K562 (cell line): ENCODE measurements around the gene MT1E. TPM values are rescaled to one million over a fixed set of nuclear protein-coding genes. Genes with fewer than 3 reads are reported as not detected.
"Not testable (repeated sequence)": the region's sequence is repeated elsewhere in the genome, so short reads cannot be mapped to it uniquely, and the experiment has no call there.

Source experiments
- ATAC-seq: fragments of 200-7000 bp; cut with Tn5 transposase; 3 replicates; pipeline ENCODE4 v1.9.1; 2020; ENCODE audit warnings: moderate library complexity
- BruUV-seq: library from RNA; stranded (reverse); fragments of 400-500 nt; replicated peaks from 2 replicates; lab custom pipeline; 2021; lab: Mats Ljungman, UMichigan
- CTCF ChIA-PET: fragments of 300-600 bp; formaldehyde crosslinking; extraction: SDS; loops from one replicate; lab custom pipeline; 2021; ENCODE audit warnings: low intra/inter-chr PET ratio; lab: Yijun Ruan, JAX
- POLR2A ChIA-PET: fragments of 300-600, 350-650 bp; sonication (Branson Sonifier 250); formaldehyde crosslinking; extraction: SDS; loops from one replicate; lab custom pipeline; 2021; ENCODE audit warnings: antibody characterized with exemption, inconsistent platforms; lab: Yijun Ruan, JAX
- DNase-seq, 4 experiments: peaks; one replicate each; pipeline versions ENCODE4 v3.0.0 to v3.0.0-alpha.2; 2011 to 2018; ENCODE audit warnings: low spot score in 3 of 4, mixed read lengths in 3 of 4; ENCODE audit errors: extremely low read depth in 1 of 4
- FAIRE-seq: peaks from 2 replicates; lab custom pipeline; 2011; peaks lifted over from hg19 to GRCh38; lab: Jason Lieb, UNC
- H2AFZ ChIP-seq: 2 replicates; pipeline ENCODE4 v1.6.0; 2011; ENCODE audit warnings: low read depth, low read length, control low read depth, inconsistent platforms
- H3K27ac ChIP-seq: fragments of 200-600 bp; 3 replicates; pipeline ENCODE4 v1.8.0; 2011; ENCODE audit warnings: low read depth, mild to moderate bottlenecking, control low read depth, inconsistent platforms, low read length, moderate library complexity, mixed read lengths; ENCODE audit errors: extremely low read depth
- H3K27me3 ChIP-seq, 2 experiments: fragments of 300-600 bp in 1 of 2; 2 replicates in 1 of 2; 3 replicates in 1 of 2; pipeline versions ENCODE4 v1.6.0 to v1.8.0; 2011; ENCODE audit warnings: inconsistent platforms in 2 of 2, low read length in 2 of 2, mild to moderate bottlenecking in 1 of 2, mixed read lengths in 1 of 2, moderate library complexity in 1 of 2; ENCODE audit not compliant: control insufficient read depth in 2 of 2, insufficient read depth in 2 of 2
- H3K36me3 ChIP-seq: fragments of 300-600 bp; 3 replicates; pipeline ENCODE4 v1.8.0; 2011; ENCODE audit warnings: mild to moderate bottlenecking, low read length, inconsistent platforms; ENCODE audit not compliant: control insufficient read depth, insufficient read depth
- H3K4me1 ChIP-seq, 2 experiments: fragments of 200-600 bp in 1 of 2; replicated peaks in 1 of 2; 2 replicates in 1 of 2; 3 replicates in 1 of 2; pipeline versions ENCODE4 v1.5.1 to v1.8.0; 2011; ENCODE audit warnings: inconsistent platforms in 2 of 2, low read length in 2 of 2, mild to moderate bottlenecking in 1 of 2, mixed read lengths in 1 of 2, moderate library complexity in 1 of 2; ENCODE audit not compliant: control insufficient read depth in 2 of 2, insufficient read depth in 2 of 2
- H3K4me2 ChIP-seq: 2 replicates; pipeline ENCODE4 v1.6.1; 2011; ENCODE audit warnings: low read length, control low read depth, inconsistent platforms, mixed read lengths; ENCODE audit not compliant: insufficient read depth
- H3K4me3 ChIP-seq: fragments of 200-600 bp; sonication (generic), shearing (Covaris generic); 2 replicates; pipeline ENCODE4 v1.5.1; 2016; ENCODE audit warnings: control low read depth, inconsistent platforms
- H3K79me2 ChIP-seq: fragments of 200-600 bp; 3 replicates; pipeline ENCODE4 v1.8.0; 2011; ENCODE audit warnings: low read length, inconsistent platforms; ENCODE audit not compliant: control insufficient read depth, insufficient read depth
- H3K9ac ChIP-seq, 2 experiments: 2 replicates each; pipeline versions ENCODE4 v1.6.0 to v1.6.1; 2011; ENCODE audit warnings: low read depth in 2 of 2, low read length in 2 of 2, control low read depth in 1 of 2, inconsistent platforms in 1 of 2, mild to moderate bottlenecking in 1 of 2, mixed read lengths in 1 of 2; ENCODE audit not compliant: insufficient read depth in 1 of 2
- H3K9me1 ChIP-seq: one replicate; pipeline ENCODE4 v1.6.0; 2011; ENCODE audit warnings: inconsistent platforms, mild to moderate bottlenecking, low read length, moderate library complexity; ENCODE audit not compliant: control insufficient read depth, insufficient read depth
- H3K9me3 ChIP-seq: replicated peaks from 2 replicates; pipeline ENCODE4 v1.5.1; 2011; ENCODE audit warnings: low read depth, low read length, inconsistent platforms; ENCODE audit not compliant: control insufficient read depth, insufficient read depth
- H4K20me1 ChIP-seq: replicated peaks from 2 replicates; pipeline ENCODE4 v1.6.1; 2011; ENCODE audit warnings: low read length, inconsistent platforms, mixed read lengths; ENCODE audit not compliant: control insufficient read depth, insufficient read depth
- WGBS: fragments of 100-300 bp; shearing (Covaris generic); methylation state at CpG from one replicate; pipeline ENCODE4 v1.1.6; 2016; ENCODE audit warnings: low coverage, mixed read lengths; ENCODE audit not compliant: insufficient coverage; ENCODE audit errors: missing lambda C conversion rate; 5-methylcytosine and 5-hydroxymethylcytosine counted together
- in situ Hi-C: fragments of 300-500 bp; cut with MboI; formaldehyde crosslinking; loops from 4 replicates; pipeline ENCODE4 v1.15.0; 2018; ENCODE audit warnings: inconsistent platforms, mixed read lengths
- intact Hi-C: fragments of 100-400 bp; cut with micrococcal nuclease; formaldehyde crosslinking; loops from 2 replicates; pipeline ENCODE4 v1.14.2; 2022
- polyA plus RNA-seq, 8 experiments: library from polyadenylated mRNA; depleted of rRNA in 4 of 8; stranded (reverse) in 5 of 8; unstranded in 3 of 8; fragments of >200 nt; fragmentation: Nextera tagmentation in 2 of 8; fragmentation: Illumina TruSeq in 1 of 8; extraction: Ambion mirVana in 2 of 8; extraction: Trizol in 1 of 8; gene quantifications; 2 replicates each; pipeline versions ENCODE4 v1.2.1 to v1.2.3, GENCODE V29; 2011 to 2014; ENCODE audit warnings: inconsistent platforms in 1 of 8, missing spikeins in 1 of 8
- total RNA-seq, 7 experiments: library from RNA; depleted of rRNA in 6 of 7; stranded (reverse); fragments of >200 nt in 6 of 7; fragmentation: Illumina TruSeq in 2 of 7; extraction: Trizol in 2 of 7; gene quantifications; 2 replicates each; pipeline versions ENCODE4 v1.2.1 to v1.2.3, GENCODE V29; 2011 to 2021; ENCODE audit warnings: low replicate concordance in 1 of 7

The MT1E gene
- total and polyA plus RNA-seq, 9 of the 15 experiments (the other 6 are each of a cell fraction or from before 2014, with no cell fraction given) = 0.29 to 0.81 (median 0.46) TPM; not detected in 3

- H3K9me1 ChIP-seq, intact Hi-C loops, H2AFZ ChIP-seq, H3K9me3 ChIP-seq, ATAC-seq, H3K36me3 ChIP-seq, FAIRE-seq, DNase-seq, H3K27ac ChIP-seq, H3K79me2 ChIP-seq, H4K20me1 ChIP-seq, H3K4me2 ChIP-seq, H3K9ac ChIP-seq, BruUV-seq, H3K4me3 ChIP-seq, in situ Hi-C loops, CTCF ChIA-PET: not testable (repeated sequence)
- POLR2A ChIA-PET = interaction anchor here (0.7 kb wide), 1 partner anchor 13 kb away, joined by 4 read pairs; no protein-coding TSS in a partner anchor
- 0% methylated on average over 2 of the region's 2 CpGs for WGBS
- Histone ChIP-seq H3K4me1 (peaks cover 0 to 11% of the 10 kb centered on the region in 2 experiments; a peak in 1 of 5 replicates), H3K27me3 (peaks cover 46 to 63% of the 10 kb centered on the region in 2 experiments)
These were observed 46.1 kb downstream of the MT1E start for GRCh38 chr16:56671691-56672090.

DNA sequence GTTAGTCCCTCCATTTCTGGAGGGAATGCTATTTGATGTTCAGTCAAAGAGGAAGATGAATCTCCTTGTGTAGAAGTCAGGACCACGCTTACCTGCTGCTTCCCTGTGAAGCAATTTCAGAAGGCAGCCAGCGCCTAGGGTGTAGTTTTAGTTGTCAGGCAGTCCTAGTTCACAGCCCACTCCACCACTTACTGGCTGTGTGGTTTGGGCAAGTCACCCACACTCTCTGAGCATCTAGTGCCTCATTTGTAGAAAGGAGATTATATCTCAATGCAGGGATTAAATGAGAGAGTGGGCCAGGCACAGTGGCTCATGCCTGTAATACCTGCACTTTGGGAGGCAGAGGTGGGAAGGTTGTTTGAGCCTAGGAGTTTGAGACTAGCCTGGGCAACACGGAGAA is 46.6 kb downstream of the MT1E start:
- ATAC-seq, DNase-seq, in situ Hi-C loops, H3K36me3 ChIP-seq, H3K4me2 ChIP-seq, BruUV-seq, H3K79me2 ChIP-seq, H3K9me3 ChIP-seq, H3K9ac ChIP-seq, H3K4me3 ChIP-seq, H3K27ac ChIP-seq, intact Hi-C loops, CTCF ChIA-PET, H4K20me1 ChIP-seq, FAIRE-seq, H2AFZ ChIP-seq, H3K9me1 ChIP-seq: not testable (repeated sequence)
- Histone ChIP-seq H3K27me3 (peaks cover 46 to 63% of the 10 kb centered on the region in 2 experiments), H3K4me1 (peaks cover 0 to 11% of the 10 kb centered on the region in 2 experiments; a peak in 1 of 5 replicates)
- POLR2A ChIA-PET = interaction anchor here (0.7 kb wide), 1 partner anchor 84 kb away, joined by 3 read pairs; no protein-coding TSS in a partner anchor
- 0% methylated on average over 3 of the region's 3 CpGs for WGBS
